Nephron progenitor cell (in vitro differentiated cells): ENCODE results near the gene DNAH17.

Experiments used
- DNase-seq: peaks from one replicate; pipeline ENCODE4 v3.0.0; 2021
- H3K27ac Mint-ChIP-seq: 2 replicates; pipeline ENCODE4 v1.8.0; 2021; ENCODE audit warnings: mild to moderate bottlenecking, moderate library complexity, mixed read lengths
- H3K27me3 Mint-ChIP-seq: 2 replicates; pipeline ENCODE4 v1.8.0; 2021; ENCODE audit warnings: mild to moderate bottlenecking, low read depth, mixed read lengths; ENCODE audit not compliant: poor library complexity
- H3K36me3 Mint-ChIP-seq: 2 replicates; pipeline ENCODE4 v1.8.0; 2021; ENCODE audit warnings: low read depth, mixed read lengths
- H3K4me1 Mint-ChIP-seq: 2 replicates; pipeline ENCODE4 v1.8.0; 2021; ENCODE audit warnings: mixed read lengths
- H3K4me3 Mint-ChIP-seq: 2 replicates; pipeline ENCODE4 v1.8.0; 2021; ENCODE audit warnings: mild to moderate bottlenecking, moderate library complexity, mixed read lengths
- H3K9me3 Mint-ChIP-seq: 2 replicates; pipeline ENCODE4 v1.8.0; 2021; ENCODE audit warnings: mild to moderate bottlenecking, moderate library complexity, mixed read lengths
- CTCF ChIP-seq: fragments of 200-600 bp; sonication (generic); IDR thresholded peaks from 2 replicates; pipeline ENCODE4 v1.5.0; 2021; ENCODE audit warnings: antibody characterized with exemption

The DNAH17 gene

GRCh38 chr17:78427140-78427539, 150.1 kb downstream of the DNAH17 start:
- no peaks in the 10 kb centered on the region for H3K9me3 Mint-ChIP-seq
- H3K27me3 Mint-ChIP-seq, result no peaks in the 10 kb centered on the region
- DNase-seq, result no peak
- peaks cover 51% of the 10 kb centered on the region for H3K4me1 Mint-ChIP-seq
- H3K27ac Mint-ChIP-seq, result no peak overlapping the region
- no peak for TF ChIP-seq CTCF
- peaks cover 28% of the 10 kb centered on the region for H3K36me3 Mint-ChIP-seq
- H3K4me3 Mint-ChIP-seq, result no peak overlapping the region

GRCh38 chr17:78426293-78426879, 150.8 kb downstream of the DNAH17 start:
- Mint-ChIP-seq H3K9me3 (no peaks in the 10 kb centered on the region), H3K27me3 (no peaks in the 10 kb centered on the region), H3K36me3 (peaks cover 30% of the 10 kb centered on the region), H3K27ac (no peak overlapping the region), H3K4me3 (no peak overlapping the region), H3K4me1 (peaks cover 55% of the 10 kb centered on the region)
- no peak for TF ChIP-seq CTCF
- no peak for DNase-seq

GRCh38 chr17:78425429-78425828, 151.8 kb downstream of the DNAH17 start:
- DNase-seq, result no peak
- H3K27ac Mint-ChIP-seq, result peak overlapping the region; percentile 80
- H3K27me3 Mint-ChIP-seq, result no peaks in the 10 kb centered on the region
- H3K9me3 Mint-ChIP-seq, result no peaks in the 10 kb centered on the region
- H3K4me3 Mint-ChIP-seq, result no peak overlapping the region
- H3K36me3 Mint-ChIP-seq, result peaks cover 39% of the 10 kb centered on the region
- TF ChIP-seq CTCF, result no peak
- H3K4me1 Mint-ChIP-seq, result peaks cover 62% of the 10 kb centered on the region

GRCh38 chr17:78423961-78424675, 153.1 kb downstream of the DNAH17 start:
- Mint-ChIP-seq H3K4me1 (peaks cover 57% of the 10 kb centered on the region), H3K27ac (no peak overlapping the region), H3K36me3 (peaks cover 38% of the 10 kb centered on the region), H3K4me3 (no peak overlapping the region), H3K27me3 (no peaks in the 10 kb centered on the region), H3K9me3 (no peaks in the 10 kb centered on the region)
- DNase-seq, result no peak
- TF ChIP-seq CTCF, result no peak

GRCh38 chr17:78422872-78423588, 154.2 kb downstream of the DNAH17 start:
- Mint-ChIP-seq H3K4me1 (peaks cover 46% of the 10 kb centered on the region), H3K27me3 (no peaks in the 10 kb centered on the region), H3K4me3 (no peak overlapping the region), H3K36me3 (peaks cover 34% of the 10 kb centered on the region), H3K9me3 (no peaks in the 10 kb centered on the region), H3K27ac (no peak overlapping the region)
- DNase-seq, result no peak
- TF ChIP-seq CTCF, result no peak
